ENCODE data around the gene DNAJB11. TPM values are rescaled to one million over a fixed set of nuclear protein-coding genes. Genes with fewer than 3 reads are reported as not detected.
"Not testable (repeated sequence)": the region's sequence is repeated elsewhere in the genome, so short reads cannot be mapped to it uniquely, and the experiment has no call there.

The DNAJB11 gene
- 19.7 TPM for total RNA-seq
- long read RNA-seq, transcript DNAJB11-201 (10 exons, 1,688 nt), result major isoform, 45 of 47 reads
- long read RNA-seq, partial matches to known transcripts, result 0 of 47 reads
- long read RNA-seq, other reads (novel, unspliced or antisense), result 2 of 47 reads

DNA sequence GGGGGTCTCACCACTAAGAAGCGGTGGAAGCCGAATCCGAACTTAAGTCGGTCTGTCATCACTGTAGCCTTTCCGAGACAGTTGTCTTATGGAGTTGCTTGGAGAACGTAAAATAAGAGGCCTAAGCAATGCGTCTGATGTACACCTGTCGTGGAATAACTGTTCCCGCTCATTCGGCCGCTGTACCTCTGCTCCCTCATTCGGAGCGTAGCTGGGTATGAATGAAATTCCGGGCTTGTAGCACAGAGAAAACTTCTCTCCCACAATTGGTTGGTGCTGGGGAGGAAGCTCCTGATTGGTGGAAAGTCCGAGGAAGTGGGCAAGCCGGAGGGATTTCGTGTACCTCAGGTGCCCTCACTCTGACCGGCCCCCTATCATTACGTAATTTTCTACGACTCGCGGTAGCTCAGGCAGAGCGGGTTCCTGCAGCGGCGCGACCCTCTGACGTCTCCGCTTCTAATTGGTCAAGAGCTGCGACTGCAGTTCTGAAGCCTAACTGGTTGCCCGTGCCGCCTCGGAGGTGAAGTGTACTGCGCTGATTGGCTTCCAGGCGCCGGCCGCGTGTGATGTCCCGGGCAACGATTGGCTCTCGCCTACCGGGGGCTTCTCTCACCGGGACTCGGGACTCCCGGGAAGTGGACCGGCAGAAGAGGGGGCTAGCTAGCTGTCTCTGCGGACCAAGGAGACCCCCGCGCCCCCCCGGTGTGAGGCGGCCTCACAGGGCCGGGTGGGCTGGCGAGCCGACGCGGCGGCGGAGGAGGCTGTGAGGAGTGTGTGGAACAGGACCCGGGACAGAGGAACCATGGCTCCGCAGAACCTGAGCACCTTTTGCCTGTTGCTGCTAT lies at the start of gene DNAJB11:
DNAJB11 (plus strand) TSS at position 625 of the 845 bp plus-strand sequence; CDS start at position 803, 178 bp downstream.
- peak; percentile 94 for ATAC-seq (ENCODE audit: poor library complexity)
- peak; percentile 99 for DNase-seq
- intact Hi-C loops (cut with DNase I), result no loop called here

DNA sequence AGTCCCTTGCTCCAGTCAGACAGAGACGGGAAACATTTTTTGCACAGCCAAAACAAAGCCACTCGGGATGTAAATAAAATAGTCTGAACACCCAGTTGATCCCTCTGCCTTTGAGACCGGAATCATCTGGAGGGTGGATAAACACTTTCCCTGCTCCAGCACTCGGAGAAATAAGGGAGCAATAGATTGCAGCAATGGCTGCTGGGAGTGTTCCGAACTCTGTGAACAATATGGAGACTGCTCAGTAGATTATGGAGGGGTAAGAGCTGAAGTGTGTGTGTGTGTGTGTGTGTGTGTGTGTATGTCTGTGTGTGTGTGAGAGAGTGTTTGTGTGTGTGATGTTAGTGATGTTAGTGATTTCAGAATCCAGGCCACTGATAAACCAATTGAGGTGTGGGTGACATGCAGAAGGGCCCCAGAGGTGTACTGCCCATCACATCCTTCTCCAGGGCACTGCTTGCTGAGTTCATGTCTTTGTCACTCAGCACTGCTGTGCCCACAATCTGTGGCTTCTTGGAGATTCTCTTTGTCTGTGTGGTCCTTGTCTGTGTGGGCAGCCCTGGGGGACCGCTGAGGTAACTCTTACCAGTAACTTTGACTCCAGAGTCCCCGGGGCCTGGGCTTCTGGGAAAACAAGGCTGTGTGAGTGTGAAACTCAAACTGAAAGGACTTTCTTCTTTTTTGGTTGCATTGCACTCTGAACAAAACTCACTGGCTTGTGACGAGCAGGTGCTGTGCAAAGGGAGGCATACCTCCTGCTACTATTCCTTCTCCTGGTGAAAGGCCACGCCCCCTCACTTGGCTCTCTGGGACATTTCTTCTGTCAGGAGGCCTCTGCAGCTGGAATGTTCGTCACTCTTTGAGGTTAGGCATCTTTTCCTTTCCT lies 49.3 kb upstream of the DNAJB11 start:
- no peak for DNase-seq
- ATAC-seq (ENCODE audit: poor library complexity), result no peak
- intact Hi-C loops (cut with DNase I), result no loop called here

DNA sequence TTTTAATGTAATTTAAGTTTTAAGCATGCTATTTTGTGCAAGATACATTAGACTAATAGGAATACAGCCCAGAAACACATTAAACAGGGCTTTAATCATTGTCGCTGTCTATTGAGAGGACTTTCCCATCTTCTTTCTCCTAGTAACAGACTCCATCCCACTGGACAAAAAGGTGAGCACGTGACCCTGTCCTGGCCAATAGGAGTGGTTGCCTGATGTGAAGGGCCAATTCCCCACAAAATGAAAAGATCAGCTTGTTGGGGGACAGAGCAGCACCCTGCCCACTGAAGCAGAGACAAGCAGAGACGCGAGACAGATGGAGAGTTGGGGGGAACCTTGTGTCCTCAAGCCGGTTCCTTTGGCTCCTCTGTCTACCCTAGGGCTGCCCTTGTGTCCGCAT lies 47.5 kb upstream of the DNAJB11 start:
- no peak for DNase-seq
- intact Hi-C loops (cut with DNase I), result no loop called here
- ATAC-seq (ENCODE audit: poor library complexity), result no peak

DNA sequence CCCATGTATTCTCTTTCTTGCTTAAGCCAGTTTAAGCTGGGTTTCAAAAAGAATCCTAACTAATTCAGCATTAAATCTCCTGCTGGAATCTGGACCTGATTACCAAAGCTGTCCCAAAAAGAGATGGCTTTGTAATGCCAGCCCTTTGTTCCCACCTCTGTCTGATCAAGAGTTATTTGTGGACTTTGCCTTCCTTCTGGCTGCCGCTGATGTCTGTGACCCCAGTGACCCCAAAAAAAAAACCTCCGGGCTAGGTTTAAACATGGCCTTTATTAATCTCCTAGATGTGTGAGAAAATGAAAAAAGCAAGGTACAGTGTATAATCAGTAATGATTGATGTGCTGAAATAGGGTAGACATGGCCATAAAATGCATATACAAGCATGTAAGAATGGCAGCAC lies 47.1 kb upstream of the DNAJB11 start:
- intact Hi-C loops (cut with DNase I), result no loop called here
- DNase-seq, result no peak
- ATAC-seq (ENCODE audit: poor library complexity), result no peak

DNA sequence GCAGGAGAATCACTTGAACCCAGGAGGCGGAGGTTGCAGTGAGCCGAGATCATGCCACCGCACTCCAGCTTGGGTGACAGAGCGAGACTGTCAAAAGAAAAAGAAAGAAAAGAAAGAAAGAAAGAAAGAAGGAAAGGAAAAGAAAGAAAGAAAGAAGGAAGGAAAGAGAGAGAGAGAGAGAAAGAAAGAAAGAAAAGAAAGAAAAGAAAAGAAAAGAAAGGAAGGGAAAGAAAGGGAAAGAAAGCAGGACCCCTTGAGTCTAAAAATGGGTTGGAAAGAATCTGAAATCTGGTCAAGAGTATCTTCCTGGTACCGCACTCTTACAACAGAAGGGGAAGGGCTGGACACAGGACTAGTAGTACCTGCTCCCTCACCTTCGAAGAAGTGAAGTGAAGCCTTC lies 45.9 kb upstream of the DNAJB11 start:
- DNase-seq (no peak), ATAC-seq (ENCODE audit: poor library complexity) (no peak)
- intact Hi-C loops (cut with DNase I), result no loop called here

DNA sequence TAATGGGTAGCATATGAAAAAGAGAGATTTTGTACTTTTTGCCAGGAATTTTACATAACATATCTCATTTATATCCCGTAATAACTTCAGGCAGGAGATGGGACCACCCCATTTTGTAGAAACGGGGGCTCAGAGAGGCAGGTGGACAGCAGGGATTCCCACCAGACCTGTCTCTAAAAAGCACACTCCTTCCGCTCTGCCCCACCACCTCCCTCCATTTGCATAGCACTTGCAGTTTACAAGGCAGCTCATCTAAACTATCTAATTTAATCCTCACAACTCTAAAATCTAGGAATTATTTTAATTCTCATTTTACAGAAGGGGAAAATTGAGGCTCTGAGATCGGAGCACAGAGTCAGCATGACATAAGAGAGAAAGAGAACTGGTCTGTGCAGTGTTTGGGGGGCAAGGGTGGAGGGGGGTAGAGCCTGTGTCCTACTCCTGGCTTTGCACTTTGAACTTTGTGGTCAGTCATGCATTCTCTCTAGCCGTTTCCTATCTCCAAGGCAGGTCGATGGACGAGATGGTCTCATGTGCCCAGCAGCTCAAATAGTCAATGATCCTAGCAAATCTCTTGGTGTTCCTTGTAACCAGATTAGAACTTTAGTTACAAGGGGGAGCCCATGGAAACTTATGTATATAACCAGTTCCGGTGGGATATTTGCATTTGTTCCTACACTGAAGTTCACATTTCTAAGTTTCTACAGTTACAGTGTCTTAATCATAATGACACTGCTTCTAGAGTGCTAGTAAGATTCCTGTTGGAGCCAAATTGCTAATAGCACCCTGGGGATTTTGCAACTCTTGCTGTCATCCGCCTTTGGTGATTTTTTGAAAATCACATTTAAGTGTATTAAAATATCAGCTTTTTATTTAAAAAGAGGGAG lies 44.9 kb upstream of the DNAJB11 start:
- no peak for DNase-seq
- ATAC-seq (ENCODE audit: poor library complexity), result no peak
- intact Hi-C loops (cut with DNase I), result no loop called here

DNA sequence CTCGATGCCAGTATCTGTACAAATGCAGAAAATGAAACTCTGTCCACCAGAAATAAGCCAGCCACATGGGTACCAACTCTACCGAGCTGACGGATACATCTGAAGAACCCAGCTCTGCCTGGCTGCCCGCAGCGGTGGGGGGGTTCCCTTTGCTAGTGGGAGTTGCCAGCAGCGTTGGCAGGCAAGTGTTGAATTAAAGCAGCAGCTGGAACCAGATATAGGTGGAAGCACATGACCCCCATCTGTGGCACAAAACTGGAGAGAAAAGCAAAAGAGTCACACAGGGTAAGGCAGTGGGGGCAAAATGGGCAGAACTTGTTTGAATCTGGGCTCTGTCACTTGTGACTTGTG lies 44.3 kb upstream of the DNAJB11 start:
- DNase-seq (no peak), ATAC-seq (ENCODE audit: poor library complexity) (no peak)
- intact Hi-C loops (cut with DNase I), result no loop called here

DNA sequence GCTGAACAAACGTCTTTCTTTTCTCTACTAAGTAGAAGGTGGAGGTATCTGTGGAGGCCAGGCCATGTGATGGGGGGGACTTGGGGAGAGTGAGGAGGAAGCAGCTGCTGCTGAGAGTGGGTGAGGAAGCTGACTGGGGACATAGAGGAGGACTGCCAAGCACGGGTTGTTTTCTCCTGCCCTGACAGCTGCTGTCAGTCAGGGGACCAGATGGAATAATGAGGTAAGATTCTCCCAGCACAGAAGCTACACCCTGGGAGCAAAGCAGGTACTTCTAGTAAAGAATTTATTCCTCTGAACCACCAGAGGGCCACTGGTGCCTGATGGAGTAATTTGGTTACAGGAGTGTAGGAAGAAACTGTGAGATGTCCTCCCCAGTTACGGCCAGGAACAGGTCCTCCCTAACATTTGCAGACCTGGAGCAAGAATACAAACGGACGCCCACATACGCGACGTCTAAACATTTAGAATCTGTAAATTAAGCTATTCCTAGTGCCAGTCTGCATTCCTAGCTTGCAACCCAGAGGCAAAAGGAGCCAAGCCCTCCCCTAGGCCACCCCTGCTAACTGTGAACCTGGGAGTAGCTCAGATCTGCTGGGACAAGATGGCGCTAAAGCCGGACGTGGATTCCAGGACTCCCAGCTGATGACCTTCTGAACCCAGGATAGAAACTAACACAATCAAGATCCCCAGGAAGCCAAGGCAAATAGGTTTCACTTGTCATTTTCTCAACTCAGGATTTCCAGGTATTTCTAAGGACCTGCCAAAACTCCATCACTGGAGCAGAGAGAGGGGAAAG lies 41.1 kb upstream of the DNAJB11 start:
- no peak for ATAC-seq (ENCODE audit: poor library complexity)
- intact Hi-C loops (cut with DNase I), result no loop called here
- DNase-seq, result no peak

DNA sequence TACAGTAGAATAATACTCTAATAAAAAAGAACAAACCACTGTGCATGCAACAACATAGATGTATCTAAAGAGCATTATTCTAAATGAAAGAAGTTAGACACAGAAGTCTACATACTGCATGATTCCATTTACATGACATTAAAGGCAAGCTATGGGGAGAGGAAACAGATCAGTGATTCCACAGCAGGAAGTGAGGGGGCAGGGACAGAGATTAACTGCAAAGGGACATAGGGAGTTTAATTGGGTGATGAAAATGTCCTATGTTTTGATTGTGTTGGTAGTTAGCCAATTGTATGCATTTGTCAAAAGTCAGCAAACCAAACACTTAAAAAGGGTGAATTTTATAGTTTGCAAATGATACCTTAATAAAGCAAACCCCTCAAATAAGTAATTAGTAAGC lies 40.1 kb upstream of the DNAJB11 start:
- ATAC-seq (ENCODE audit: poor library complexity) (no peak), DNase-seq (no peak)
- intact Hi-C loops (cut with DNase I), result no loop called here

DNA sequence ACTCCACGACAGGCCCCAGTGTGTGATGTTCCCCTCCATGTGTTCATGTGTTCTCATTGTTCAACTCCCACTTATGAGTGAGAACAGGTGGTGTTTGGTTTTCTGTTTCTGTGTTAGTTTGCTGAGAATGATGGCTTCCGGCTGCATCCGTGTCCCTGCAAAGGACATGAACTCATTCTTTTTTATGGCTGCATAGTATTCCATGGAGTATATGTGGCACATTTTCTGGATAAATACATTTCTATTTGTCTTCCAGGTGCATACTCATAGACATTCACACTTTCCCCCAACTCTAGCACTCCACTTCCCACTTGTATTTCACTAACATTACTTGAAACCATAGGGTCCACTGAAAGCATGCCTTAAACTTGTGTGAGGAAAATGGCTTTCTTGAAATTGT lies 38.8 kb upstream of the DNAJB11 start:
- DNase-seq; intact Hi-C loops (cut with DNase I); ATAC-seq (ENCODE audit: poor library complexity): not testable (repeated sequence)

DNA sequence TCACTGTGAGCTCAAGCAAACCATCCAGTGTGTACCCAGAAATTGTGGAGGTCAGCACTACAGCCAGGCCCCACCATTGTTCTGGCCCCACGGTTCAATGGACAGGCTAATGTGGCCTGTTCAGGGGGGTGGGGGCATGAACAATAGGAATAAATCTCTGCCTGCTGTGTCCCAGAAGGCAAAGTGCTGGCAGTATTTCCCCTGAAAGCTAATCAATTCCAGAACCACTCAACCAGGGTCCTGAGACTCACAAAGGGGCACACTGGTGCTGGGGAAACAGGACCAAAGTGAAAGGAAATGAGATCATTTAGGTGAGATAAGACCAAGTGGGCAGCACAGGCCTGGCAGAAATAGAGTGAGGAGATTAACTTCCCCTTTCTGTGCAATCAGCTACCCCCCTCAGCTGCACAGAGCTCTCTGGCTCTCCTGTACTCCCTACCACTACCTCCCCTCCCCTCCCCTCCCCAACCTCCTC lies 37.9 kb upstream of the DNAJB11 start:
- intact Hi-C loops (cut with DNase I), result no loop called here
- no peak for DNase-seq
- no peak for ATAC-seq (ENCODE audit: poor library complexity)

DNA sequence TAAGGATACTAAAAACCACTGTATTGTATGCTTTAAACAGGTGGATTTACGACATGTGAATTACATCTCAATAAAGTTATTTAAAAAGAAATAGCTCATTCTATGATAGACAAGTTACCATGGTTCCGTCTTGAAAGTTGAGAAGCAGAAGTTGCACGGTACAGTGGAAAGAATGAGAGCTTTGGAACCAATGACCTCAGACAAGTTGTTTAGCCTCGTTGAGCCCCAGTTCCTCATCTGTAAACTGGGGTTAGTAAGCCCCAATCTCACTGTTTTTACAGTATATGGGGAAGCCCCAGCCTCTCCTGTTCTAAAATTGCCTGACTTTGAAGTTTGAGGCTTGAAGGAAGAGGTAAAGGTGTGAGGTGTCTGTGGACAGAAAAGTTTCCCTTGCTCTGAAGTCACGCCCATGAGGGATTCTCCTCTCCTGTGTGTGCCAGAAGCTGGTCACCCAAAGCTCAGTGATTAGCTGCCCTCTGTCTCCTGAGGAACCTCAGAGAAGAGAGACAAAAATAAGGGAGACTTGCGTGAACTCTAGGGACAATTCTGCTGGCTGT lies 36.3 kb upstream of the DNAJB11 start:
- intact Hi-C loops (cut with DNase I), result no loop called here
- ATAC-seq (ENCODE audit: poor library complexity) (peak; percentile 46), DNase-seq (no peak)

DNA sequence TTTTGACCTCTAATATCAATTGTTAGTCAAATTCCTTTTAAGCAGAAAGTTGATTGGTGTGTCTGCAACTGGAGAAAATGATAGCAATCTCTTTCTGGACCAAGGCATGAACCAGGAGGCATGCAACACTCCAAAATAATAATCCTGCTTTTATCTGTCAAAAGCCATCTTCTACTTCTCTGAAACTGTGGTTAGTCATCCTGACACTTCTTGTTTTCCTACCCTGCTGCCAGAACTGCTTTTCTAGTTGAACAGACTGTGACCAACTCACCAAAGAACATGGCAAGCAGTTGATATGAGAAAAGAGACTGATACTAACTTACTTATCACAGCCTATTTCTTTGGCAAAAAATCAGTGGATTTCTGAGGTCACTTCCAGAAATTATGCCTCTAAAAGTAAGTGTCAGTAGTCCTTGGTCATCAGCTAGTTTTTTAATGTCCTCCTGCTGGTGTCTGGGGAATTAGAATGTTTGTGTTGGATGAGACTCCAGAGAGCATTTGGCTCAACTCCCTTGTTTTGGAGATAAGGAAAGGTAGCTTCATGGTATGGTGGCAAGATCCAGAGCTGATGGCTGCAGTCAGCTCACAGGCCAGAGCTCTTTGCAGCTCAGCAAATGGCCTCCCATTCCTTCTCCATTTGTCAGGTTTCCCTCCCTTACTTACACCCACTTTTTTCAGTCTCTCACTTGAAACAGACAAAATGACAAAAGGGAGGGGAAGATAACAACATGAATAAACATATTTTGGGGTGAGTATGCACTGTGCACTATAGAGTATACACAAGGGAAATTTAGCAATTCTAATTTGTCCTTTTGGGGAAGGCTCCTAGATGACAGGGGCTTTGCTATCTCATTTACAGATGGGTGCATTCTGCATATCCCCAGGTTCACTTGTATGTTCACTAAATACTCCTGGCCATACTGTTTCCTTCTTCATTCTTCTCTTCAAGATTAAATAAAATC lies 33.4 kb upstream of the DNAJB11 start:
- DNase-seq (no peak), ATAC-seq (ENCODE audit: poor library complexity) (no peak)
- intact Hi-C loops (cut with DNase I), result loop anchor here (2.0 kb wide), 1 partner anchor 278 kb away; no protein-coding TSS in a partner anchor

DNA sequence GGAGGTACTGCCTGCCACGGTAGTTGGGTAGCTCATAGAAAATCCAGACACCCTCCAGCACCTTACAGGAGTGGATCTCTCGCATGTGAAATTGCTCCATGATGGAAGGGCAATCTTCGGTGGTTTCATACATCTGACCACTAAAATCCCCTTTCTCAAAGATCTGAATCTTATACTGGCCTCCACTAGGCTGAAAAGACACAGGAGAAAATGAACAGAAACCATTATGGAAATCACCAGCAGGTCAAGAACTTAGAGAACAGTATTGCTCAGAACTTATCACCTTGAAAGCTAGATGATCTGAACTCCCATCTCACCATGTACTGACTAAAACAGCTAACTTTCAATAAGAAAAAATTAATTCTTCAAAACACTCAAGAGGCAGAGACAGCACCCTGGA lies 31.7 kb upstream of the DNAJB11 start:
- intact Hi-C loops (cut with DNase I), result no loop called here
- DNase-seq (no peak), ATAC-seq (ENCODE audit: poor library complexity) (no peak)

DNA sequence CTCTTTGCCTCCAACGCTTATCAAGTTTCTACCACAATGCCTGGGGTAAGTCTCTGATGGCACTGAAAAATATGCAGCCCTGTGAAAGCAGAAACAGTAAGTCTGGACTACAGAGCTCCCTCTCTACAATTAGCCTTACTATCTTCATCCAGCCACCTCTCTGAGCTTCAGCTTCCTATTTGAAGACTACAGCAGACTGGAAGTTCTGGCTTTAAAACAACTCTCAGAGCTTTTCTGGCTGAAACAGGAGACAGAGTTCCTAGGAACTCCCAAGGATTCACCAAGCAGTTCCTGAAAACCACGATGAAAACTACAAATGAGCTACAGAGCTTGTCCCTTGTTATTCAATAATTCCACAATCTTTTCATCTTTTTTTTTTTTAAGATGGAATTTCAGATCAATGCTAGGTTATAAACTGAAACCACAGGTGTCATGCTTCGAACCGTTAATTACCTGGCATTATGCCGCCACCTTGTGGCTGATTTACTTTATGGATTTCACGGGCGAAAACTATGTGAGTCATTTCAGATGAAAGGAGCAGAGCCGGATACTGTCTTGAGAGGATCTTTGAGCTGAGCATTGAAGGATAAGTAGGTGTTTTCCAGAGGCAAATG lies 30.2 kb upstream of the DNAJB11 start:
- intact Hi-C loops (cut with DNase I), result loop anchor here (5.0 kb wide), 1 partner anchor 558 kb away; no protein-coding TSS in a partner anchor
- ATAC-seq (ENCODE audit: poor library complexity) (peak; percentile 91), DNase-seq (peak; percentile 47)

DNA sequence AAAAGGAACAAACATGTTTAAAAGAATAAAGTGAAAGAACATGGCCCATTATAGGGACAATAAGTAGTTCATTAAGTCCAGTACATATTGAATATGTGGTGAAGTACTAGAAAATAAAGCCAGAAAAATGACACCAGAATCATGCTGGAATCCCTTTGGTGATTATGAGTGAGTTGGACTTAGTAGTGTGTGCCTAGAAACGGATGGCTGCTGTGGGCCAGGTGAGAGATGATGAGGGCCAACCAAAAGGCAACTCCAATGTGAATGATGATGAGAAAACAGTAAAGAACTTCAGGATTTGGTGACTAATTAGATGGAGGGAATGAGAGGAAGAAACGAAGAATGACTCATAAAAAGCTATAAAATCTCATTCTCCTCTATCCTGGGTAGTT lies 29.7 kb upstream of the DNAJB11 start:
- ATAC-seq (ENCODE audit: poor library complexity) (no peak), DNase-seq (no peak)
- intact Hi-C loops (cut with DNase I), result loop anchor here (5.0 kb wide), 1 partner anchor 559 kb away; no protein-coding TSS in a partner anchor

All from Right ventricle myocardium superior (tissue), 1 donor.